WTC11 (cell line): ENCODE measurements around the gene THAP9.

Experiments
- CTCF ChIP-seq: fragments of 200-600 bp; IDR thresholded peaks from 2 replicates; pipeline ENCODE4 v1.8.0; 2022; ENCODE audit warnings: antibody characterized with exemption
- E2F1 ChIP-seq: sonication (generic); formaldehyde crosslinking; IDR thresholded peaks from 2 replicates; pipeline ENCODE4 v1.8.0; 2022; ENCODE audit warnings: mild to moderate bottlenecking, missing genetic modification reagents
- FOXJ3 ChIP-seq: sonication (generic); formaldehyde crosslinking; IDR thresholded peaks from 2 replicates; pipeline ENCODE4 v1.9.0; 2021; ENCODE audit warnings: missing genetic modification reagents, mild to moderate bottlenecking, borderline replicate concordance
- HMGXB4 ChIP-seq: sonication (generic); formaldehyde crosslinking; IDR thresholded peaks from 2 replicates; pipeline ENCODE4 v1.8.1; 2023; ENCODE audit warnings: mild to moderate bottlenecking, moderate library complexity, missing genetic modification reagents
- ZSCAN18 ChIP-seq: fragments of 250-450 bp; sonication (Bioruptor Pico); IDR thresholded peaks from 2 replicates; pipeline ENCODE4 v2.1.2; 2022; ENCODE audit warnings: mild to moderate bottlenecking, moderate library complexity

GRCh38 chr4:82947498-82947897 lies 47.0 kb downstream of the THAP9 start:
- TF ChIP-seq CTCF (no peak), ZSCAN18 (CRISPR knock-in tag) (no peak), FOXJ3 (CRISPR knock-in tag) (no peak), HMGXB4 (CRISPR knock-in tag) (no peak), E2F1 (CRISPR knock-in tag) (no peak)
